SK-N-SH treated with all-trans-retinoic acid at 6 μM for 48 hours (cell line): Measurements from ENCODE around the gene FAM151A.

Source experiments
- ATAC-seq: fragments of 200-7000 bp; cut with Tn5 transposase; 3 replicates; pipeline ENCODE4 v1.9.1; 2020; ENCODE audit warnings: mild to moderate bottlenecking, moderate library complexity
- BACH2 ChIP-seq: fragments of 250-450 bp; sonication (Bioruptor Pico); IDR thresholded peaks from 2 replicates; pipeline ENCODE4 v1.9.0; 2021; ENCODE audit warnings: mild to moderate bottlenecking, borderline replicate concordance
- CREB5 ChIP-seq: fragments of 250-450 bp; sonication (Bioruptor Pico); IDR thresholded peaks from 2 replicates; pipeline ENCODE4 v1.5.1; 2020; ENCODE audit warnings: low read depth, mild to moderate bottlenecking, moderate library complexity
- CSDC2 ChIP-seq: fragments of 250-450 bp; sonication (Bioruptor Pico); IDR thresholded peaks from 2 replicates; pipeline ENCODE4 v1.5.0; 2020; ENCODE audit warnings: mild to moderate bottlenecking, moderate library complexity
- CSRNP3 ChIP-seq: fragments of 250-450 bp; sonication (Bioruptor Pico); IDR thresholded peaks from 2 replicates; pipeline ENCODE4 v1.5.1; 2021; ENCODE audit warnings: mild to moderate bottlenecking, moderate library complexity
- GLIS3 ChIP-seq: fragments of 250-450 bp; sonication (Bioruptor Pico); IDR thresholded peaks from 2 replicates; pipeline ENCODE4 v1.5.0; 2020; ENCODE audit warnings: mild to moderate bottlenecking, moderate library complexity
- ISL1 ChIP-seq: fragments of 250-450 bp; sonication (Bioruptor Pico); IDR thresholded peaks from 2 replicates; pipeline ENCODE4 v2.1.2; 2022; ENCODE audit warnings: mild to moderate bottlenecking, moderate library complexity
- PATZ1 ChIP-seq: fragments of 250-450 bp; sonication (Bioruptor Pico); IDR thresholded peaks from 2 replicates; pipeline ENCODE4 v1.8.0; 2020; ENCODE audit warnings: mild to moderate bottlenecking, moderate library complexity, borderline replicate concordance
- PPARA ChIP-seq: fragments of 250-450 bp; sonication (Bioruptor Pico); IDR thresholded peaks from 2 replicates; pipeline ENCODE4 v1.5.0; 2020; ENCODE audit warnings: mild to moderate bottlenecking, borderline replicate concordance
- RARB ChIP-seq: fragments of 250-450 bp; sonication (Bioruptor Pico); IDR thresholded peaks from 2 replicates; pipeline ENCODE4 v1.8.0; 2021; ENCODE audit warnings: mild to moderate bottlenecking, moderate library complexity
- SNAI2 ChIP-seq: fragments of 250-450 bp; sonication (Bioruptor Pico); IDR thresholded peaks from 2 replicates; pipeline ENCODE4 v1.5.0; 2020; ENCODE audit warnings: mild to moderate bottlenecking, moderate library complexity
- TOX ChIP-seq: fragments of 250-450 bp; sonication (Bioruptor Pico); IDR thresholded peaks from 2 replicates; pipeline ENCODE4 v1.8.0; 2021; ENCODE audit warnings: mild to moderate bottlenecking, moderate library complexity, borderline replicate concordance
- ZFP3 ChIP-seq: fragments of 250-450 bp; sonication (Bioruptor Pico); IDR thresholded peaks from 2 replicates; pipeline ENCODE4 v1.5.0; 2020; ENCODE audit warnings: mild to moderate bottlenecking, moderate library complexity
- ZFP30 ChIP-seq: fragments of 450-650 bp; formaldehyde crosslinking; IDR thresholded peaks from 2 replicates; pipeline ENCODE4 v1.5.0; 2022; ENCODE audit warnings: mild to moderate bottlenecking, moderate library complexity
- ZNF565 ChIP-seq: fragments of 450-650 bp; formaldehyde crosslinking; conservative IDR thresholded peaks from 2 replicates; pipeline ENCODE4 v1.5.0; 2020; ENCODE audit warnings: low read depth, mild to moderate bottlenecking, moderate library complexity
- ZNF70 ChIP-seq: fragments of 450-650 bp; formaldehyde crosslinking; IDR thresholded peaks from 2 replicates; pipeline ENCODE4 v1.5.0; 2020; ENCODE audit warnings: mild to moderate bottlenecking, moderate library complexity
- ZNF8 ChIP-seq: fragments of 450-650 bp; formaldehyde crosslinking; IDR thresholded peaks from 2 replicates; pipeline ENCODE4 v1.5.0; 2020; ENCODE audit warnings: mild to moderate bottlenecking, moderate library complexity
- TF ChIP-seq, protein P1 (sequence below): fragments of 250-450 bp; sonication (Bioruptor Pico); IDR thresholded peaks from 2 replicates; pipeline ENCODE4 v1.5.0; 2020; ENCODE audit warnings: mild to moderate bottlenecking, moderate library complexity
- TF ChIP-seq, protein P2 (sequence below): fragments of 250-450 bp; sonication (Bioruptor Pico); IDR thresholded peaks from 2 replicates; pipeline ENCODE4 v1.8.0; 2021; ENCODE audit warnings: low read depth, mild to moderate bottlenecking, moderate library complexity, borderline replicate concordance

FAM151A gene

GRCh38 chr1:54580856-54581550 is 42.3 kb downstream of the FAM151A start (continued):
- TF ChIP-seq, protein P1, sequence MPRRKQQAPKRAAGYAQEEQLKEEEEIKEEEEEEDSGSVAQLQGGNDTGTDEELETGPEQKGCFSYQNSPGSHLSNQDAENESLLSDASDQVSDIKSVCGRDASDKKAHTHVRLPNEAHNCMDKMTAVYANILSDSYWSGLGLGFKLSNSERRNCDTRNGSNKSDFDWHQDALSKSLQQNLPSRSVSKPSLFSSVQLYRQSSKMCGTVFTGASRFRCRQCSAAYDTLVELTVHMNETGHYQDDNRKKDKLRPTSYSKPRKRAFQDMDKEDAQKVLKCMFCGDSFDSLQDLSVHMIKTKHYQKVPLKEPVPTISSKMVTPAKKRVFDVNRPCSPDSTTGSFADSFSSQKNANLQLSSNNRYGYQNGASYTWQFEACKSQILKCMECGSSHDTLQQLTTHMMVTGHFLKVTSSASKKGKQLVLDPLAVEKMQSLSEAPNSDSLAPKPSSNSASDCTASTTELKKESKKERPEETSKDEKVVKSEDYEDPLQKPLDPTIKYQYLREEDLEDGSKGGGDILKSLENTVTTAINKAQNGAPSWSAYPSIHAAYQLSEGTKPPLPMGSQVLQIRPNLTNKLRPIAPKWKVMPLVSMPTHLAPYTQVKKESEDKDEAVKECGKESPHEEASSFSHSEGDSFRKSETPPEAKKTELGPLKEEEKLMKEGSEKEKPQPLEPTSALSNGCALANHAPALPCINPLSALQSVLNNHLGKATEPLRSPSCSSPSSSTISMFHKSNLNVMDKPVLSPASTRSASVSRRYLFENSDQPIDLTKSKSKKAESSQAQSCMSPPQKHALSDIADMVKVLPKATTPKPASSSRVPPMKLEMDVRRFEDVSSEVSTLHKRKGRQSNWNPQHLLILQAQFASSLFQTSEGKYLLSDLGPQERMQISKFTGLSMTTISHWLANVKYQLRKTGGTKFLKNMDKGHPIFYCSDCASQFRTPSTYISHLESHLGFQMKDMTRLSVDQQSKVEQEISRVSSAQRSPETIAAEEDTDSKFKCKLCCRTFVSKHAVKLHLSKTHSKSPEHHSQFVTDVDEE, result no peak
- TF ChIP-seq PATZ1 (CRISPR knock-in tag), result no peak
- TF ChIP-seq, all 23 proteins: peak for 0

DNA sequence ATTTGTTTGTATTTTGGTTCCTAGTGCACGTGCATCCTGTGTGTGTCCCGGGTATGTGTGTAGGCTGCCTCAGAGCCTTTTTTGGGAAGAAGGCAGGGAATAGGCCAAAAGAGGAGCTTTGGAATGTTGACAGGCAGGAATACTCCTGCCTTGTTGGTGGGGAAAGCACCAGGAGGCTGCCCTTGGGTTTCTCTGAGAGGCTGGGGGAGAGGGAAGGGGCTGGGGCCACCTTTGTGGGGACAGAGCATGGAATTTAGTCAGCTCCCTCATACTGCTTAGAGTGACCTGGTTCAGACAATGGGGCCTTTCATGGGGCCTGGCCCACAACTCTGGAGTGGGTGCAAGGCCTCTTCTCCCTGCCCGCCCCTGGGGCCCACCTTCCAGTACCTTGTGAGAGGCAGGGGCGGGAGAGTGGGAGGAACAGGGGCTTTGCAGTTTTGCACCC is 44.0 kb downstream of the FAM151A start:
- no peak for ATAC-seq
- no peak for TF ChIP-seq ISL1 (CRISPR knock-in tag)
- no peak for TF ChIP-seq CSRNP3 (CRISPR knock-in tag)
- TF ChIP-seq PPARA (CRISPR knock-in tag), result no peak
- TF ChIP-seq ZFP30 (CRISPR knock-in tag), result no peak
- no peak for TF ChIP-seq TOX (CRISPR knock-in tag)
- TF ChIP-seq, protein P1, result no peak
- TF ChIP-seq CREB5 (CRISPR knock-in tag), result no peak
- TF ChIP-seq ZFP3 (CRISPR knock-in tag), result no peak
- no peak for TF ChIP-seq ZNF8 (CRISPR knock-in tag)
- TF ChIP-seq GLIS3 (CRISPR knock-in tag), result no peak
- TF ChIP-seq PATZ1 (CRISPR knock-in tag), result no peak
- TF ChIP-seq ZNF565 (CRISPR knock-in tag), result no peak
- TF ChIP-seq SNAI2, result no peak
- no peak for TF ChIP-seq ZNF70 (CRISPR knock-in tag)
- no peak for TF ChIP-seq RARB (CRISPR knock-in tag)
- TF ChIP-seq, protein P2, sequence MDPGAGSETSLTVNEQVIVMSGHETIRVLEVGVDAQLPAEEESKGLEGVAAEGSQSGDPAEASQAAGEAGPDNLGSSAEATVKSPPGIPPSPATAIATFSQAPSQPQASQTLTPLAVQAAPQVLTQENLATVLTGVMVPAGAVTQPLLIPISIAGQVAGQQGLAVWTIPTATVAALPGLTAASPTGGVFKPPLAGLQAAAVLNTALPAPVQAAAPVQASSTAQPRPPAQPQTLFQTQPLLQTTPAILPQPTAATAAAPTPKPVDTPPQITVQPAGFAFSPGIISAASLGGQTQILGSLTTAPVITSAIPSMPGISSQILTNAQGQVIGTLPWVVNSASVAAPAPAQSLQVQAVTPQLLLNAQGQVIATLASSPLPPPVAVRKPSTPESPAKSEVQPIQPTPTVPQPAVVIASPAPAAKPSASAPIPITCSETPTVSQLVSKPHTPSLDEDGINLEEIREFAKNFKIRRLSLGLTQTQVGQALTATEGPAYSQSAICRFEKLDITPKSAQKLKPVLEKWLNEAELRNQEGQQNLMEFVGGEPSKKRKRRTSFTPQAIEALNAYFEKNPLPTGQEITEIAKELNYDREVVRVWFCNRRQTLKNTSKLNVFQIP, result no peak
- TF ChIP-seq BACH2, result no peak
- TF ChIP-seq CSDC2 (CRISPR knock-in tag), result no peak
